Suprapubic skin (tissue), 4 donors: Measurements from ENCODE around the gene DAGLA.

Source experiments
- POLR2A ChIP-seq, 2 donors: fragments of 450-650 bp; IDR thresholded peaks; one replicate each; pipeline ENCODE4 v1.6.1; 2017; ENCODE audit warnings: antibody characterized with exemption in 2 of 2, mild to moderate bottlenecking in 2 of 2, moderate library complexity in 2 of 2
- POLR2AphosphoS5 ChIP-seq, 3 donors: sonication (generic); formaldehyde crosslinking; IDR thresholded peaks; one replicate each; pipeline ENCODE4 v1.6.1; 2017; ENCODE audit warnings: antibody characterized with exemption in 3 of 3
- TF ChIP-seq, protein P1 (sequence below), 2 donors: fragments of 200-600 bp in 1 of 2; fragments of 450-650 bp in 1 of 2; sonication (generic) in 1 of 2; IDR thresholded peaks; one replicate each; pipeline ENCODE4 v1.5.1; 2016 to 2019; ENCODE audit warnings: antibody characterized with exemption in 2 of 2, mild to moderate bottlenecking in 1 of 2, moderate library complexity in 1 of 2

DNA sequence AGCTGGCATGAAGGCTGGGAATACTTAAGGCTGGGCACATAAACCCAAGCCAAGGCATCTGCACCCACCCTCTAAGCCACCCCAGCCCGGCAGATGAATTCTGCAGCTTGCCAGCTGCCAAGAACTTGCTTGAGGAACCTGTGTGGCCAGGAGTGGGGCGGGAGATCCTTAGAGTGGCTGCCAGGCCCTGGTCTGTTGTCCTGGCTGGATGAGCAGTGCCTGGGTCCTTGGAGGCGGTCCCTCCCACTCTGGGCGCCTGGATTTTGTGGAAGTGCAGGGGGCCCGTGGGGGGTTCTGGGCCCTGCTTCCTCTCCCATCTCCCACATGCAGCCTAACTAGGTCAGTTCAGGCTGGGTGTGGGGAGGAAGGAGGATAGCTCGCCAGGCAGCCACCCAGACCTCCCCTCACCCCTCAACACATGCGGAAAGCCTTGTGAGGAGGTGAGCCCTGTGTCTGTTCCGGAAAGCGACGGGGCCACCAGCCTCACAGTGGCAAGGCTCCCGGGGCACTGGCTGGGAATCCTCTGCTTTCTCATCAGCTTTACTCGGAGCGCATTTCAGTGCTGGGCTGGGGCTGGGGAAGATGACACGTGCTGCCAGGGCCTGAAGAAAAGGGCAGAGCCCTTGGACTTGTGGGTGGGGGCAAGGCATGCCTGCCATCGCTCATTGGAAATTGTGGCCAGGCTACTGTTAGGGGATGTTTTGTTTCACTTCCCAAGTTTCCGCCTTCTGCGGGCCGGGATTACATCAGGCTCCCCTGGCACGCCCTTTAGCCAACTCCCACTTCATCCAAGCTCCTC, 8.4 kb downstream of the DAGLA start:
- TF ChIP-seq, protein P1, sequence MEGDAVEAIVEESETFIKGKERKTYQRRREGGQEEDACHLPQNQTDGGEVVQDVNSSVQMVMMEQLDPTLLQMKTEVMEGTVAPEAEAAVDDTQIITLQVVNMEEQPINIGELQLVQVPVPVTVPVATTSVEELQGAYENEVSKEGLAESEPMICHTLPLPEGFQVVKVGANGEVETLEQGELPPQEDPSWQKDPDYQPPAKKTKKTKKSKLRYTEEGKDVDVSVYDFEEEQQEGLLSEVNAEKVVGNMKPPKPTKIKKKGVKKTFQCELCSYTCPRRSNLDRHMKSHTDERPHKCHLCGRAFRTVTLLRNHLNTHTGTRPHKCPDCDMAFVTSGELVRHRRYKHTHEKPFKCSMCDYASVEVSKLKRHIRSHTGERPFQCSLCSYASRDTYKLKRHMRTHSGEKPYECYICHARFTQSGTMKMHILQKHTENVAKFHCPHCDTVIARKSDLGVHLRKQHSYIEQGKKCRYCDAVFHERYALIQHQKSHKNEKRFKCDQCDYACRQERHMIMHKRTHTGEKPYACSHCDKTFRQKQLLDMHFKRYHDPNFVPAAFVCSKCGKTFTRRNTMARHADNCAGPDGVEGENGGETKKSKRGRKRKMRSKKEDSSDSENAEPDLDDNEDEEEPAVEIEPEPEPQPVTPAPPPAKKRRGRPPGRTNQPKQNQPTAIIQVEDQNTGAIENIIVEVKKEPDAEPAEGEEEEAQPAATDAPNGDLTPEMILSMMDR (IDR thresholded peaks at IDR 0.05): no peak
- no peak for TF ChIP-seq POLR2A (IDR thresholded peaks at IDR 0.05)
- TF ChIP-seq POLR2AphosphoS5 (IDR thresholded peaks at IDR 0.05): peak in 1 of 3 donors; percentile 22
